ENCODE data around the gene OR2G6.
"Not testable (repeated sequence)": the region's sequence is repeated elsewhere in the genome, so short reads cannot be mapped to it uniquely, and the experiment has no call there.

GRCh38 chr1:248572049-248572448 is 64.2 kb downstream of the OR2G6 start:
- not testable (repeated sequence) for TF ChIP-seq POLR2A (IDR thresholded peaks at IDR 0.05)
- TF ChIP-seq, protein P1, sequence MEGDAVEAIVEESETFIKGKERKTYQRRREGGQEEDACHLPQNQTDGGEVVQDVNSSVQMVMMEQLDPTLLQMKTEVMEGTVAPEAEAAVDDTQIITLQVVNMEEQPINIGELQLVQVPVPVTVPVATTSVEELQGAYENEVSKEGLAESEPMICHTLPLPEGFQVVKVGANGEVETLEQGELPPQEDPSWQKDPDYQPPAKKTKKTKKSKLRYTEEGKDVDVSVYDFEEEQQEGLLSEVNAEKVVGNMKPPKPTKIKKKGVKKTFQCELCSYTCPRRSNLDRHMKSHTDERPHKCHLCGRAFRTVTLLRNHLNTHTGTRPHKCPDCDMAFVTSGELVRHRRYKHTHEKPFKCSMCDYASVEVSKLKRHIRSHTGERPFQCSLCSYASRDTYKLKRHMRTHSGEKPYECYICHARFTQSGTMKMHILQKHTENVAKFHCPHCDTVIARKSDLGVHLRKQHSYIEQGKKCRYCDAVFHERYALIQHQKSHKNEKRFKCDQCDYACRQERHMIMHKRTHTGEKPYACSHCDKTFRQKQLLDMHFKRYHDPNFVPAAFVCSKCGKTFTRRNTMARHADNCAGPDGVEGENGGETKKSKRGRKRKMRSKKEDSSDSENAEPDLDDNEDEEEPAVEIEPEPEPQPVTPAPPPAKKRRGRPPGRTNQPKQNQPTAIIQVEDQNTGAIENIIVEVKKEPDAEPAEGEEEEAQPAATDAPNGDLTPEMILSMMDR (IDR thresholded peaks at IDR 0.05): not testable (repeated sequence)
